ENCODE measurements around the gene ZNF808.
"Not testable (repeated sequence)": the region's sequence is repeated elsewhere in the genome, so short reads cannot be mapped to it uniquely, and the experiment has no call there.

The ZNF808 gene

GRCh38 chr19:52494518-52494917, 33.0 kb upstream of the ZNF808 start:
- Mint-ChIP-seq H3K9me3 (peaks cover 82% of the 10 kb centered on the region), H3K36me3 (ENCODE audit: low read depth) (peaks cover 10% of the 10 kb centered on the region), H3K4me1 (peaks cover 5% of the 10 kb centered on the region), H3K27ac (no peak overlapping the region), H3K27me3 (ENCODE audit: low read depth, poor library complexity) (peaks cover 44% of the 10 kb centered on the region), H3K4me3 (no peak overlapping the region)
- DNase-seq, result no peak
- TF ChIP-seq, protein P1, sequence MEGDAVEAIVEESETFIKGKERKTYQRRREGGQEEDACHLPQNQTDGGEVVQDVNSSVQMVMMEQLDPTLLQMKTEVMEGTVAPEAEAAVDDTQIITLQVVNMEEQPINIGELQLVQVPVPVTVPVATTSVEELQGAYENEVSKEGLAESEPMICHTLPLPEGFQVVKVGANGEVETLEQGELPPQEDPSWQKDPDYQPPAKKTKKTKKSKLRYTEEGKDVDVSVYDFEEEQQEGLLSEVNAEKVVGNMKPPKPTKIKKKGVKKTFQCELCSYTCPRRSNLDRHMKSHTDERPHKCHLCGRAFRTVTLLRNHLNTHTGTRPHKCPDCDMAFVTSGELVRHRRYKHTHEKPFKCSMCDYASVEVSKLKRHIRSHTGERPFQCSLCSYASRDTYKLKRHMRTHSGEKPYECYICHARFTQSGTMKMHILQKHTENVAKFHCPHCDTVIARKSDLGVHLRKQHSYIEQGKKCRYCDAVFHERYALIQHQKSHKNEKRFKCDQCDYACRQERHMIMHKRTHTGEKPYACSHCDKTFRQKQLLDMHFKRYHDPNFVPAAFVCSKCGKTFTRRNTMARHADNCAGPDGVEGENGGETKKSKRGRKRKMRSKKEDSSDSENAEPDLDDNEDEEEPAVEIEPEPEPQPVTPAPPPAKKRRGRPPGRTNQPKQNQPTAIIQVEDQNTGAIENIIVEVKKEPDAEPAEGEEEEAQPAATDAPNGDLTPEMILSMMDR (IDR thresholded peaks at IDR 0.05), result no peak

DNA sequence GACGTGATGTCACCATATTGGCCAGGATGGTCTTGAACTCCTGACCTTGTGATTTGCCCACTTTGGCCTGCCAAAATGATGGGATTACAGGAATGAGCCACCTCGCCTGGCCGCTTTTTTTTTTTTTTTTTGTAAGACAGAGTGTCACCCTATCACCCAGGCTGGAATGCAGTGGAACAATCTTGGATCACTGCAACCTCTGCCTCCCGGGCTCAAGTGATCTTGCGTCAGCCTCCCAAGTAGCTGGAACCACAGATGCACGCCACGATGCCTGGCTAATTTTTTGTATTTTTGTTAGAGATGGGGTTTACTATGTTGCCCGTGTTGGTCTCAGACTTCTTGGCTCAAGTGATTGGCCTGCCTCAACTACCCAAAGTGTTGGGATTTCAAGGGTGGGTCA, 28.9 kb upstream of the ZNF808 start:
- Mint-ChIP-seq H3K27ac (no peak overlapping the region), H3K4me3 (no peak overlapping the region), H3K4me1 (peaks cover 12% of the 10 kb centered on the region), H3K36me3 (ENCODE audit: low read depth) (peaks cover 10% of the 10 kb centered on the region), H3K9me3 (peaks cover 54% of the 10 kb centered on the region), H3K27me3 (ENCODE audit: low read depth, poor library complexity) (peaks cover 26% of the 10 kb centered on the region)
- TF ChIP-seq, protein P1 (IDR thresholded peaks at IDR 0.05), result no peak
- DNase-seq, result no peak

- not testable (repeated sequence) for H3K27me3 Mint-ChIP-seq (ENCODE audit: low read depth, poor library complexity); DNase-seq; H3K4me3 Mint-ChIP-seq; H3K27ac Mint-ChIP-seq
- peaks cover 12% of the 10 kb centered on the region for H3K4me1 Mint-ChIP-seq
- peaks cover 12% of the 10 kb centered on the region for H3K36me3 Mint-ChIP-seq (ENCODE audit: low read depth)
- H3K9me3 Mint-ChIP-seq, result peaks cover 47% of the 10 kb centered on the region
These were observed 27.0 kb upstream of the ZNF808 start for GRCh38 chr19:52500474-52500873.

DNA sequence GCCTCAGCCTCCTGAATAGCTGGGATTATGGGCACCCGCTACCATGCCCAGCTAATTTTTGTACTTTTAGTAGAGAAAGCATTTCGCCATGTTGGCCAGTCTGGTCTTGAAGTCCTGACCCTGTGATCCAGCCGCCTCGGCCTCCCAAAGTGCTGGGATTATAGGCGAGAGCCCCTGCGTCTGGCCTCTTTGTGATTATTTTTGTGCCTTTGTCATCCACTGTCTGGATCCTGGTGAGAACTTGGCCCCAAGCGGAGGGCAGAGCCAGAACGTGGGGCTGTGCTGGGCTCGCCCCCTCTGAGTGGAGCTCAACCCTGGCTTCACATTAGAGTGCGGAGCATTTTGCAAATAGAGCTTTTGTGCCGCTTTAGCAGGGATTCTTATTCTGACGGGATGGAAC, 26.5 kb upstream of the ZNF808 start:
- not testable (repeated sequence) for H3K27ac Mint-ChIP-seq; H3K27me3 Mint-ChIP-seq (ENCODE audit: low read depth, poor library complexity); H3K4me3 Mint-ChIP-seq; DNase-seq
- Mint-ChIP-seq H3K9me3 (peaks cover 42% of the 10 kb centered on the region), H3K4me1 (peaks cover 12% of the 10 kb centered on the region), H3K36me3 (ENCODE audit: low read depth) (peaks cover 12% of the 10 kb centered on the region)

GRCh38 chr19:52507266-52507665, 20.2 kb upstream of the ZNF808 start:
- Mint-ChIP-seq H3K27ac (no peak overlapping the region), H3K36me3 (ENCODE audit: low read depth) (peaks cover 28% of the 10 kb centered on the region), H3K9me3 (peaks cover 50% of the 10 kb centered on the region), H3K4me1 (peaks cover under 1% of the 10 kb centered on the region), H3K4me3 (no peak overlapping the region), H3K27me3 (ENCODE audit: low read depth, poor library complexity) (no peaks in the 10 kb centered on the region)
- no peak for DNase-seq
- TF ChIP-seq, protein P1 (IDR thresholded peaks at IDR 0.05), result no peak

- Mint-ChIP-seq H3K4me1 (peaks cover 17% of the 10 kb centered on the region), H3K27ac (no peak overlapping the region), H3K4me3 (no peak overlapping the region), H3K9me3 (peaks cover 51% of the 10 kb centered on the region), H3K27me3 (ENCODE audit: low read depth, poor library complexity) (peaks cover 11% of the 10 kb centered on the region), H3K36me3 (ENCODE audit: low read depth) (peaks cover 19% of the 10 kb centered on the region)
- TF ChIP-seq, protein P1 (IDR thresholded peaks at IDR 0.05), result no peak
- DNase-seq, result no peak
These were observed 11.3 kb upstream of the ZNF808 start for GRCh38 chr19:52516191-52516590.

DNA sequence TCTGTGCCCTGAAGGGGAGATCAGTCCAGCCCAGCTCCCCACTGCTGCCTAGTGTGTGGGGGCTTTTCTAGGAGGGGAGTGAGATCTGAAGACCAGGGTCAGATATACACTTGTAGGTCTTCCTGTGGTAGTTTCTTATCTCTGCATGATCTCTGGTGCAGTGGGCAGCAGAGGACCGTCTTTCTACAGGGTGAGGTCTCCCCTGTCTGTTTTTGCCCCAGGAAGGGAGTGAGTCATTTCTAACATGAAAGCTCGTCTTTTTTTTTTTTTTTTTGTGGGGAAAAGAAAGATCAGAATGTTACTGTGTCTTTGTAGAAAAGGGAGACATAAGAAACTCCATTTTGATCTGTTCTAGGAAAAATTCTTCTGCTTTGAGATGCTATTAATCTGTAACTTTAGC, 8.8 kb upstream of the ZNF808 start:
- peaks cover 18% of the 10 kb centered on the region for H3K4me1 Mint-ChIP-seq

DNA sequence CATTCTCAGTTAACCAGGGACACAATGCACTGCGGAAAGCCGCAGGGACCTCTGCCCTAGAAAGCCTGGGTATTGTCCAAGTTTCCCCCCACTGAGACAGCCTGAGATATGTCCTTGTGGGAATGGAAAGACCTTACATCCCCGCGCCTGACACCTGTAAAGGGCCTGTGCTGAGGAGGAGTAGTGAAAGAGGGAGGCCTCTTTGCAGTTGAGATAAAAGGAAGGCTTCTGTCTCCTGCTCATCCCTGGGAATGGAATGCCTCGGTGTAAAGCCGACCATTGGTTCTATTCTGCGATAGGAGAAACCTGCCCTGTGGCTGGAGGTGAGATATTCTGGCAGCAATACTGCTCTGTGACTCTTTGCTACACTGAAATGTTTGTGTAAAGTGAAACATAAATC, 8.3 kb upstream of the ZNF808 start:
- Mint-ChIP-seq H3K9me3 (peaks cover 43% of the 10 kb centered on the region), H3K27me3 (ENCODE audit: low read depth, poor library complexity) (peaks cover 11% of the 10 kb centered on the region), H3K4me1 (peaks cover 18% of the 10 kb centered on the region)
- not testable (repeated sequence) for H3K36me3 Mint-ChIP-seq (ENCODE audit: low read depth); H3K4me3 Mint-ChIP-seq; DNase-seq; H3K27ac Mint-ChIP-seq

More for the DNA sequence above, 8.8 kb upstream of the ZNF808 start:
- H3K36me3 Mint-ChIP-seq (ENCODE audit: low read depth), result peaks cover 6% of the 10 kb centered on the region
- no peak overlapping the region for H3K4me3 Mint-ChIP-seq
- TF ChIP-seq, protein P1 (IDR thresholded peaks at IDR 0.05), result no peak
- no peak for DNase-seq
- peaks cover 44% of the 10 kb centered on the region for H3K9me3 Mint-ChIP-seq
- peaks cover 11% of the 10 kb centered on the region for H3K27me3 Mint-ChIP-seq (ENCODE audit: low read depth, poor library complexity)
- no peak overlapping the region for H3K27ac Mint-ChIP-seq
